Ovary (tissue), 3 donors: ENCODE results near the gene CYP46A1.

Source experiments
- EP300 ChIP-seq: sonication (generic); formaldehyde crosslinking; IDR thresholded peaks from one replicate; pipeline ENCODE4 v1.6.1; 2017; ENCODE audit warnings: antibody characterized with exemption
- POLR2A ChIP-seq: fragments of 450-650 bp; IDR thresholded peaks from one replicate; pipeline ENCODE4 v1.6.1; 2017; ENCODE audit warnings: antibody characterized with exemption, mild to moderate bottlenecking, moderate library complexity
- TF ChIP-seq, protein P1 (sequence below), 3 donors: fragments of 450-650 bp in 2 of 3; fragments of 200-600 bp in 1 of 3; IDR thresholded peaks; one replicate each; pipeline versions ENCODE4 v1.5.1 to v1.8.0; 2016 to 2022; ENCODE audit warnings: antibody characterized with exemption in 3 of 3, mild to moderate bottlenecking in 1 of 3
- donor health status: DM: no; HTN: no; CAD: no.

DNA sequence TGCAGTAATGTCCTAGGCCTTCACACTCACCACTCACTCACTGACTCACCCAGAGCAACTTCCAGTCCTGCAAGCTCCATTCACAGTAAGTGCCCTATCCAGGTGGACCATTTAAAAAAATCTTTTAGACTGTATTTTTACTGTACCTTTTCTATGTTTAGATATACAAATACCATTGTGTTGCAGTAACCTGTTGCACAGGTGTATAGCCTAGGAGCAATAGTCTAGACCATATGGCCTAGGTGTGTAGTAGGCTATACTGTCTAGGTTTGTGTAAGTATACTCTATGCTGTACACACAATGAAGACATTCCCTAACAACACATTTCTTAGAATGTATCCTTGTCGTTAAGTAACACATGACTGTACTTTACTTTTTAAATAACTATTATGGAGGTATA, 17.2 kb downstream of the CYP46A1 start:
- TF ChIP-seq, protein P1, sequence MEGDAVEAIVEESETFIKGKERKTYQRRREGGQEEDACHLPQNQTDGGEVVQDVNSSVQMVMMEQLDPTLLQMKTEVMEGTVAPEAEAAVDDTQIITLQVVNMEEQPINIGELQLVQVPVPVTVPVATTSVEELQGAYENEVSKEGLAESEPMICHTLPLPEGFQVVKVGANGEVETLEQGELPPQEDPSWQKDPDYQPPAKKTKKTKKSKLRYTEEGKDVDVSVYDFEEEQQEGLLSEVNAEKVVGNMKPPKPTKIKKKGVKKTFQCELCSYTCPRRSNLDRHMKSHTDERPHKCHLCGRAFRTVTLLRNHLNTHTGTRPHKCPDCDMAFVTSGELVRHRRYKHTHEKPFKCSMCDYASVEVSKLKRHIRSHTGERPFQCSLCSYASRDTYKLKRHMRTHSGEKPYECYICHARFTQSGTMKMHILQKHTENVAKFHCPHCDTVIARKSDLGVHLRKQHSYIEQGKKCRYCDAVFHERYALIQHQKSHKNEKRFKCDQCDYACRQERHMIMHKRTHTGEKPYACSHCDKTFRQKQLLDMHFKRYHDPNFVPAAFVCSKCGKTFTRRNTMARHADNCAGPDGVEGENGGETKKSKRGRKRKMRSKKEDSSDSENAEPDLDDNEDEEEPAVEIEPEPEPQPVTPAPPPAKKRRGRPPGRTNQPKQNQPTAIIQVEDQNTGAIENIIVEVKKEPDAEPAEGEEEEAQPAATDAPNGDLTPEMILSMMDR (IDR thresholded peaks at IDR 0.05): no peak
- no peak for TF ChIP-seq EP300
- TF ChIP-seq POLR2A: no peak
